Measurements from ENCODE around the gene KLKB1. TPM values are rescaled to one million over a fixed set of nuclear protein-coding genes. Genes with fewer than 3 reads are reported as not detected.

Gene KLKB1
- total and polyA plus RNA-seq, 2 donors (not counting 1 experiment from before 2014, with no cell fraction given) = 0.44 to 1.0 TPM

DNA sequence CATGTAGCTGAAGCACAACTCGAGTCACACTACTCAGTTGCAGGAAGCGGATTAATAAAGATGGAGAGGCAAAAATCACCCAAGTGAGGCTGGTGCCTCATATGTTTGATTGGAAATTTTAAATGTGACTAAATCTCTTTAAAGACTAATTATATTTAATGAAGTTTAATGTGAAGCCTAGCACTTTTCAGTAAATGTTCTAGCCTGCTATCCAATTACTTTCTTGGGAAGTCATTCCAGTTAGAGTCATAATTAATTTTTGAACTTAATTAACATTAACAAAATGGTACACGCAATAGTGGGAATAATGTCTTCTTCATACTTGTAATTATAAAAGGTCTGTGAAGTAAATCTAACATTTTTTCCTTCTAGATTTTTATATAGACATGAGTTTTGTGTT is 59.3 kb downstream of the KLKB1 start:
- H4K20me1 ChIP-seq (ENCODE audit: control insufficient read depth, insufficient read depth, low read length, poor library complexity, severe bottlenecking) = no peaks in the 10 kb centered on the region
- no peak for TF ChIP-seq EZH2 (IDR thresholded peaks at IDR 0.05; ENCODE audit: borderline replicate concordance, insufficient read depth, low read depth, low read length, poor library complexity, severe bottlenecking)
- TF ChIP-seq, protein P1, sequence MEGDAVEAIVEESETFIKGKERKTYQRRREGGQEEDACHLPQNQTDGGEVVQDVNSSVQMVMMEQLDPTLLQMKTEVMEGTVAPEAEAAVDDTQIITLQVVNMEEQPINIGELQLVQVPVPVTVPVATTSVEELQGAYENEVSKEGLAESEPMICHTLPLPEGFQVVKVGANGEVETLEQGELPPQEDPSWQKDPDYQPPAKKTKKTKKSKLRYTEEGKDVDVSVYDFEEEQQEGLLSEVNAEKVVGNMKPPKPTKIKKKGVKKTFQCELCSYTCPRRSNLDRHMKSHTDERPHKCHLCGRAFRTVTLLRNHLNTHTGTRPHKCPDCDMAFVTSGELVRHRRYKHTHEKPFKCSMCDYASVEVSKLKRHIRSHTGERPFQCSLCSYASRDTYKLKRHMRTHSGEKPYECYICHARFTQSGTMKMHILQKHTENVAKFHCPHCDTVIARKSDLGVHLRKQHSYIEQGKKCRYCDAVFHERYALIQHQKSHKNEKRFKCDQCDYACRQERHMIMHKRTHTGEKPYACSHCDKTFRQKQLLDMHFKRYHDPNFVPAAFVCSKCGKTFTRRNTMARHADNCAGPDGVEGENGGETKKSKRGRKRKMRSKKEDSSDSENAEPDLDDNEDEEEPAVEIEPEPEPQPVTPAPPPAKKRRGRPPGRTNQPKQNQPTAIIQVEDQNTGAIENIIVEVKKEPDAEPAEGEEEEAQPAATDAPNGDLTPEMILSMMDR (IDR thresholded peaks at IDR 0.05) = no peak
- POLR2A ChIA-PET = no interaction called here
- no peak overlapping the region for H2AFZ ChIP-seq (ENCODE audit: insufficient read depth, low read depth, low read length, poor library complexity, severe bottlenecking)
- Mint-ChIP-seq H3K27me3 (no peaks in the 10 kb centered on the region), H3K4me3 (no peak overlapping the region), H3K4me1 (no peaks in the 10 kb centered on the region), H3K27ac (no peak overlapping the region), H3K9me3 (ENCODE audit: insufficient read depth) (no peaks in the 10 kb centered on the region)
- no peak overlapping the region for H3K4me2 ChIP-seq (replicated peaks; ENCODE audit: low read depth, low read length, poor library complexity, severe bottlenecking)
- no peaks in the 10 kb centered on the region for H3K27me3 ChIP-seq (replicated peaks in 1 of 4; ENCODE audit: control extremely low read depth in 1 of 4, control insufficient read depth in 3 of 4, insufficient read depth in 4 of 4, low read length in 3 of 4)
- no peaks in the 10 kb centered on the region for H3K79me2 ChIP-seq (ENCODE audit: control insufficient read depth, insufficient read depth, low read length)
- H3K36me3 ChIP-seq (replicated peaks in 1 of 2; ENCODE audit: control extremely low read depth in 1 of 2, control insufficient read depth in 1 of 2, extremely low read depth in 1 of 2, insufficient read depth in 2 of 2, low read length in 1 of 2) = no peaks in the 10 kb centered on the region
- intact Hi-C loops (cut with micrococcal nuclease) = no loop called here
- no peak overlapping the region for H3K27ac ChIP-seq (ENCODE audit: low read length in 2 of 2)
- CTCF ChIA-PET = no interaction called here
- DNase-seq (no peak), ATAC-seq (ENCODE audit: low read depth) (no peak)
- H3K9ac ChIP-seq (ENCODE audit: low read length) = no peak overlapping the region
- H3K4me1 ChIP-seq (ENCODE audit: control insufficient read depth in 2 of 2, insufficient read depth in 2 of 2, low read length in 2 of 2) = no peaks in the 10 kb centered on the region
- no peak overlapping the region for H3K4me3 ChIP-seq (ENCODE audit: control extremely low read depth in 1 of 5, extremely low read depth in 1 of 5, insufficient read depth in 1 of 5, low read depth in 2 of 5, low read length in 4 of 5)
- WGBS (ENCODE audit: insufficient coverage) = 80% methylated on average over 1 of the region's 3 CpGs
- H3K9me3 ChIP-seq (ENCODE audit: control extremely low read depth in 1 of 3, control insufficient read depth in 2 of 3, insufficient read depth in 1 of 3, low read length in 2 of 3) = no peaks in the 10 kb centered on the region

DNA sequence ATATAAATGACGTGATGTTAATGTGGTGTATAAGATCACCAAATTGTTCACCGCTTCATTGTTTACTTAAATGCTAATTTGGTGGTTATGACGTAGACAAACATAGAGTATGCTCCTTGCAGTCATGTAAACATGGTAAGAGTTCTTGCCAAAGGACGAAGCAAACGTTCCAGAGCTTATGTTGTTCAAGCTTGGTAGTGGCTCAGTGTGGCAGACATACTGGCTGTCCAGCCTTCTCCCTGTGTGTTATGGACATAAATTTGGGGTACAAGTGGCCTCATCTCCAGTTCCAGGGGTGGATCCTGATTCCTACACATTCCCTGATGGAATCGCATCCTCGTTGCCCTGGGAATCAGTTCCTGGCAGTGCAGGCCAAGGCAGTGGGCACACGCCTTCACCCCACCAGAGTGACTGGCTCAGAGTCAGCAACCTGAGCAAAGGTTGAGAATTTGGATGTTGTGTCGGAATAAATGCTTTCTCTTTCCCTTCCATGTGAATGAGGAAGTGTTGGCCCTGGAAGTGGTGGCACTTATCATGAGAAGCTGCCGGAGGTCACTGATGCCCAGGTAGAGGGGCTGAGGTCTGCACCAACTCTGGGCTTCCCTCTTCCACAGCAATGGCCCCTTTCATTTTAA is 64.1 kb downstream of the KLKB1 start:
- no peak overlapping the region for H2AFZ ChIP-seq (ENCODE audit: insufficient read depth, low read depth, low read length, poor library complexity, severe bottlenecking)
- Mint-ChIP-seq H3K27me3 (peaks cover 4% of the 10 kb centered on the region), H3K9me3 (ENCODE audit: insufficient read depth) (no peaks in the 10 kb centered on the region), H3K27ac (no peak overlapping the region), H3K4me1 (no peaks in the 10 kb centered on the region), H3K4me3 (no peak overlapping the region)
- no peak overlapping the region for H3K27ac ChIP-seq (ENCODE audit: low read length in 2 of 2)
- intact Hi-C loops (cut with micrococcal nuclease) = no loop called here
- H3K4me1 ChIP-seq (ENCODE audit: control insufficient read depth in 2 of 2, insufficient read depth in 2 of 2, low read length in 2 of 2) = no peaks in the 10 kb centered on the region
- TF ChIP-seq EZH2 (IDR thresholded peaks at IDR 0.05; ENCODE audit: borderline replicate concordance, insufficient read depth, low read depth, low read length, poor library complexity, severe bottlenecking) = no peak
- no peaks in the 10 kb centered on the region for H3K9me3 ChIP-seq (ENCODE audit: control extremely low read depth in 1 of 3, control insufficient read depth in 2 of 3, insufficient read depth in 1 of 3, low read length in 2 of 3)
- H3K9ac ChIP-seq (ENCODE audit: low read length) = no peak overlapping the region
- H3K4me3 ChIP-seq (ENCODE audit: control extremely low read depth in 1 of 5, extremely low read depth in 1 of 5, insufficient read depth in 1 of 5, low read depth in 2 of 5, low read length in 4 of 5) = no peak overlapping the region
- DNase-seq (no peak), ATAC-seq (ENCODE audit: low read depth) (no peak)
- no peak overlapping the region for H3K4me2 ChIP-seq (replicated peaks; ENCODE audit: low read depth, low read length, poor library complexity, severe bottlenecking)
- CTCF ChIA-PET = no interaction called here
- no peaks in the 10 kb centered on the region for H3K27me3 ChIP-seq (replicated peaks in 1 of 4; ENCODE audit: control extremely low read depth in 1 of 4, control insufficient read depth in 3 of 4, insufficient read depth in 4 of 4, low read length in 3 of 4)
- POLR2A ChIA-PET = no interaction called here
- 96% methylated on average over 7 of the region's 10 CpGs for WGBS (ENCODE audit: insufficient coverage)
- no peaks in the 10 kb centered on the region for H4K20me1 ChIP-seq (ENCODE audit: control insufficient read depth, insufficient read depth, low read length, poor library complexity, severe bottlenecking)
- no peaks in the 10 kb centered on the region for H3K36me3 ChIP-seq (replicated peaks in 1 of 2; ENCODE audit: control extremely low read depth in 1 of 2, control insufficient read depth in 1 of 2, extremely low read depth in 1 of 2, insufficient read depth in 2 of 2, low read length in 1 of 2)
- H3K79me2 ChIP-seq (ENCODE audit: control insufficient read depth, insufficient read depth, low read length) = no peaks in the 10 kb centered on the region

Data from B cell (primary cell).